Pancreas (tissue), 10 donors: ENCODE data around the gene LOXL1. TPM values are rescaled to one million over a fixed set of nuclear protein-coding genes. Genes with fewer than 3 reads are reported as not detected.

Experiments used
- ATAC-seq, 4 donors: fragments of 200-7000 bp; cut with Tn5 transposase; one replicate each; pipeline versions ENCODE4 v1.8.0 to v1.9.1; 2020; ENCODE audit warnings: mild to moderate bottlenecking in 4 of 4, moderate library complexity in 4 of 4
- DNase-seq, 6 donors: peaks; one replicate each; pipeline ENCODE4 v3.0.0-alpha.2; 2020
- FAIRE-seq: peaks from 2 replicates; lab custom pipeline; 2012; peaks lifted over from hg19 to GRCh38; lab: Jason Lieb, UNC
- H3K27ac ChIP-seq, 4 donors: fragments of 200-600 bp; sonication (generic); 1 replicate in 3 of 4; 2 replicates in 1 of 4; pipeline versions ENCODE4 v1.5.0 to v1.8.0; 2020
- H3K27me3 ChIP-seq, 4 donors: fragments of 200-600 bp; one replicate each; pipeline ENCODE4 v1.8.0; 2021
- H3K36me3 ChIP-seq, 3 donors: fragments of 200-600 bp; sonication (generic) in 1 of 3; one replicate each; pipeline versions ENCODE4 v1.5.0 to v1.8.0; 2020 to 2021
- H3K4me1 ChIP-seq, 3 donors: fragments of 200-600 bp; one replicate each; pipeline ENCODE4 v1.8.0; 2021
- H3K4me3 ChIP-seq, 4 donors: fragments of 200-600 bp; sonication (generic) in 2 of 4; one replicate each; pipeline versions ENCODE4 v1.5.0 to v1.8.0; 2020 to 2021
- H3K9me3 ChIP-seq, 4 donors: fragments of 200-600 bp; one replicate each; pipeline ENCODE4 v1.8.0; 2021
- WGBS, 2 donors: extraction: QIAGEN DNeasy Blood & Tissue Kit; methylation state at CpG; one replicate each; pipeline ENCODE4 v1.1.7; 2013; 5-methylcytosine and 5-hydroxymethylcytosine counted together
- intact Hi-C, 3 donors: fragments of 100-400 bp; cut with DNase I; formaldehyde crosslinking; loops; one replicate each; pipeline versions ENCODE4 v1.11.1 to v1.14.2; 2022
- polyA plus RNA-seq, 2 donors: library from polyadenylated mRNA; stranded (reverse); fragments of 200-250 nt; gene quantifications; one replicate each; pipeline ENCODE4 v1.2.3, GENCODE V29; 2013
- total RNA-seq, 6 donors: library from RNA; stranded (reverse); fragmentation: NEBNext Ultra II Directional in 4 of 6; extraction: Animal tissue kit (Norgen Biotek cat#: 25700) in 4 of 6; gene quantifications; one replicate each; pipeline versions ENCODE4 v1.2.1 to v1.2.4, GENCODE V29; 2021 to 2023
- TF ChIP-seq, protein P1 (sequence below), 4 donors: fragments of 200-600 bp; sonication (generic) in 3 of 4; IDR thresholded peaks; one replicate each; pipeline versions ENCODE4 v1.5.0 to v1.8.0; 2021; ENCODE audit warnings: antibody characterized with exemption in 4 of 4
- donor health status: healthy with polysubstance abuse.
- donor health status: DM: no; HTN: no; CAD: no; lungs with moderate emphysema.
- donor health status: DM: no; HTN: no; CAD: no.
- donor health status: control.
- donor health status: control.
- donor health status: Bipolar disorder and iron deficiency.
- donor health status: DM: yes; HTN: yes; CAD: no.
- donor health status: DM: no; HTN: no; CAD: no.
- donor health status: DM: no; HTN: no; CAD: no.
- donor health status: DM: yes; HTN: yes; CAD: no.

Gene LOXL1
- total and polyA plus RNA-seq, 8 donors = 2.2 to 14.9 (median 5.5) TPM

DNA sequence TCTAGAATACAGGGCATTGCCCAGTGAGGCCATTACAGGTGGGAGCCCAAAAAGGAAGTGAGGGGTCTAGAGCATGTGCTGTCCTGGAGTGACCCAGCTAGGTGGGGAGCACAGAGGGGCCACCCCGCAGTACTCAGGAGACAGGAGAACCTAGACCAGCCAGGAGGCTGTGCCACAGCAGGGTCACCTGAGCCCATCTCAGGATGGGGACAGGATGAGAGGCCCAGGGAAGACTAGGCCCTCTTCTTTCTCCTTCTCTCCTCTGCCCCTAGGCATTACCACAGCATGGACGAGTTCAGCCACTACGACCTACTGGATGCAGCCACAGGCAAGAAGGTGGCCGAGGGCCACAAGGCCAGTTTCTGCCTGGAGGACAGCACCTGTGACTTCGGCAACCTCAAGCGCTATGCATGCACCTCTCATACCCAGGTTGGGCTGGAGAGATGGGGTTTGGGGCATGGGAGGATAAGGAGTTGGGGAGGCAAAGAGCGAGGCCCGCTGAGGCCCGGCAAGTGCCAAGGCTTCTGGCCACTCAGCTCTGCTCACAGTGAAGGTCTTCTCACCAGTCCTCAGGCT lies 20.6 kb downstream of the LOXL1 start:
- Histone ChIP-seq H3K9me3 (no peaks in the 10 kb centered on the region), H3K4me3 (no peak overlapping the region), H3K4me1 (peaks cover 0 to 6% (median 4%) of the 10 kb centered on the region in 3 donors), H3K27me3 (no peaks in the 10 kb centered on the region), H3K27ac (no peak overlapping the region), H3K36me3 (no peaks in the 10 kb centered on the region)
- ATAC-seq (no peak), FAIRE-seq (no peak), DNase-seq (no peak)
- TF ChIP-seq, protein P1, sequence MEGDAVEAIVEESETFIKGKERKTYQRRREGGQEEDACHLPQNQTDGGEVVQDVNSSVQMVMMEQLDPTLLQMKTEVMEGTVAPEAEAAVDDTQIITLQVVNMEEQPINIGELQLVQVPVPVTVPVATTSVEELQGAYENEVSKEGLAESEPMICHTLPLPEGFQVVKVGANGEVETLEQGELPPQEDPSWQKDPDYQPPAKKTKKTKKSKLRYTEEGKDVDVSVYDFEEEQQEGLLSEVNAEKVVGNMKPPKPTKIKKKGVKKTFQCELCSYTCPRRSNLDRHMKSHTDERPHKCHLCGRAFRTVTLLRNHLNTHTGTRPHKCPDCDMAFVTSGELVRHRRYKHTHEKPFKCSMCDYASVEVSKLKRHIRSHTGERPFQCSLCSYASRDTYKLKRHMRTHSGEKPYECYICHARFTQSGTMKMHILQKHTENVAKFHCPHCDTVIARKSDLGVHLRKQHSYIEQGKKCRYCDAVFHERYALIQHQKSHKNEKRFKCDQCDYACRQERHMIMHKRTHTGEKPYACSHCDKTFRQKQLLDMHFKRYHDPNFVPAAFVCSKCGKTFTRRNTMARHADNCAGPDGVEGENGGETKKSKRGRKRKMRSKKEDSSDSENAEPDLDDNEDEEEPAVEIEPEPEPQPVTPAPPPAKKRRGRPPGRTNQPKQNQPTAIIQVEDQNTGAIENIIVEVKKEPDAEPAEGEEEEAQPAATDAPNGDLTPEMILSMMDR (IDR thresholded peaks at IDR 0.05) = no peak
- intact Hi-C loops = no loop called here
- 94 to 98% methylated on average over 9 of the region's 9 CpGs for WGBS, 2 donors

DNA sequence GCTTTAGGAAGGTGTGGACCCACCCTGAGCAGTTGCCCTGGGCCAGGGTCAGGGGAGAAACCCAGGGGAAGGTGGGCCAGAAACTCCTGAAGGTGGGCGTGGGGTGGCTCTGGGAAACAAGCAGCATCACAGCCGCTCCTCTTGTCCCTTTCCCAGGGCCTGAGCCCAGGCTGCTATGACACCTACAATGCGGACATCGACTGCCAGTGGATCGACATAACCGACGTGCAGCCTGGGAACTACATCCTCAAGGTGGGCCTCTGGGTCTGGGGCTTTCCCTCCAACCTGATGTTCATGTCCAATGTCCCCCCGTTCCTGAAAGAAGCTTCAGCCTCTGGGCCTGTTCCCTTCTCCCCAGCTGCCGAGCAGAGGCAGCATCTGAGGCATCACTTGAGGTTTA lies 21.4 kb downstream of the LOXL1 start:
- ATAC-seq (no peak), DNase-seq (no peak), FAIRE-seq (no peak)
- peaks cover 0 to 6% (median 4%) of the 10 kb centered on the region in 3 donors for H3K4me1 ChIP-seq
- no peaks in the 10 kb centered on the region for H3K9me3 ChIP-seq
- no peaks in the 10 kb centered on the region for H3K27me3 ChIP-seq
- no peak overlapping the region for H3K27ac ChIP-seq
- intact Hi-C loops = no loop called here
- TF ChIP-seq, protein P1 (IDR thresholded peaks at IDR 0.05) = no peak
- no peaks in the 10 kb centered on the region for H3K36me3 ChIP-seq
- WGBS, 2 donors = 91 to 94% methylated on average over 9 of the region's 9 CpGs
- no peak overlapping the region for H3K4me3 ChIP-seq

DNA sequence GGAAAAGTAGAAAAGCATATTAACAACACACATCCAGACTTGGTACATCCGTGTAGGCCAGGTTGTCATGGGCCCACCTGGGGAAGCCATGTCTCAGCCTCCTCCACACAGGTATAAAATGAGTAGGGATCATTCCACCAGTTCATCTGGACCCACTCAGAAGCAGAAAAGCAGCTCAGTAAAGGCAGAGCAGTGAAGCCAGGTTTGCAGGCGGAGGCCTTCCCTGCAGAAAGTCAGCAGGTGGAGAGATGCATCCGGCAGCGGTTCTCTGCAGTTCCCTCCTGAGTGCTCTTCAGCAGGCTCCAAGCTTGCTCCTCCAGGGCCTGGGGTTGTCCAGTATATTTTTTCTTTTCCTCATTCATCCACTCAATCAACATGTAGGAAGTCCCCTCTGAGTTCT lies 22.1 kb downstream of the LOXL1 start:
- 85 to 93% methylated on average over 4 of the region's 4 CpGs for WGBS, 2 donors
- H3K27ac ChIP-seq = no peak overlapping the region
- H3K36me3 ChIP-seq = no peaks in the 10 kb centered on the region
- no peaks in the 10 kb centered on the region for H3K9me3 ChIP-seq
- no peak overlapping the region for H3K4me3 ChIP-seq
- TF ChIP-seq, protein P1 (IDR thresholded peaks at IDR 0.05) = no peak
- FAIRE-seq (no peak), ATAC-seq (no peak), DNase-seq (no peak)
- H3K27me3 ChIP-seq = no peaks in the 10 kb centered on the region
- intact Hi-C loops = no loop called here
- H3K4me1 ChIP-seq = peaks cover 0 to 6% (median 4%) of the 10 kb centered on the region in 3 donors

DNA sequence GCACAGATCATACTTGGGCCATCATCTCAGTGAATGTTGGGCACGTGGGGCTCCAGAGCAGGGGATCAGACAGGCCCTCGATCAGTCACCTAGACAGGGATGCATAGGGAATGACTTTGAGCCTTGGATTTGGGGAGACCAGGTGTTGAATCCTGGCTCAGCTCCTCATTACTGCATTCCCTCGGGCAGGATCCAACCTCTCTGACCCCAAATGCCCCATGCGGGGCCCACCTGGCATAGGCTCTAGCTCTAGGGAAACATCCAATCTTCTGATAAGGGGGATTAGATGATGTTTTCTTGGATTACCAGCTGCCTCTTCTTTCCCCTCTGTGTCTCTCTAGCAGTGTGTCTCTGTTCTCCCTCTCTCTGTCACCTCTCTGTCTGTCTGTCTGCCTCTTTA lies 22.7 kb downstream of the LOXL1 start:
- WGBS, 2 donors = 71 to 85% methylated on average over 4 of the region's 4 CpGs
- H3K27me3 ChIP-seq = no peaks in the 10 kb centered on the region
- intact Hi-C loops = no loop called here
- DNase-seq (no peak), ATAC-seq (no peak), FAIRE-seq (no peak)
- H3K9me3 ChIP-seq = no peaks in the 10 kb centered on the region
- TF ChIP-seq, protein P1 (IDR thresholded peaks at IDR 0.05) = no peak
- no peak overlapping the region for H3K4me3 ChIP-seq
- peaks cover 0 to 6% (median 4%) of the 10 kb centered on the region in 3 donors for H3K4me1 ChIP-seq
- H3K36me3 ChIP-seq = no peaks in the 10 kb centered on the region
- no peak overlapping the region for H3K27ac ChIP-seq

- no peaks in the 10 kb centered on the region for H3K27me3 ChIP-seq
- no peak for DNase-seq
These were observed 23.2 kb downstream of the LOXL1 start for GRCh38 chr15:73949496-73949895.

More at GRCh38 chr15:73949496-73949895, 23.2 kb downstream of the LOXL1 start:
- TF ChIP-seq, protein P1 (IDR thresholded peaks at IDR 0.05) = no peak
- Histone ChIP-seq H3K4me1 (peaks cover 0 to 6% (median 4%) of the 10 kb centered on the region in 3 donors), H3K27ac (no peak overlapping the region), H3K36me3 (no peaks in the 10 kb centered on the region), H3K9me3 (no peaks in the 10 kb centered on the region), H3K4me3 (no peak overlapping the region)
- FAIRE-seq (no peak), ATAC-seq (no peak)
- intact Hi-C loops = no loop called here
- 90 to 93% methylated on average over 10 of the region's 10 CpGs for WGBS, 2 donors
